ENCODE measurements around the gene GEMIN7. TPM values are rescaled to one million over a fixed set of nuclear protein-coding genes. Genes with fewer than 3 reads are reported as not detected.

Gene GEMIN7
- total RNA-seq, 3 donors from 2014 or later = 14.4 to 22.6 (median 21.8) TPM

- intact Hi-C loops (cut with DNase I, micrococcal nuclease) = no loop called here
- H3K4me3 ChIP-seq = no peak overlapping the region
- DNase-seq = no peak
- H3K4me1 ChIP-seq (ENCODE audit: low read depth) = no peaks in the 10 kb centered on the region
- H3K9me3 ChIP-seq = no peaks in the 10 kb centered on the region
- H3K36me3 ChIP-seq (ENCODE audit: low read depth) = peaks cover 22% of the 10 kb centered on the region
- no peak for TF ChIP-seq CTCF (IDR thresholded peaks at IDR 0.05)
- no peak for ATAC-seq
Observed at GRCh38 chr19:45056831-45057230, 22.2 kb upstream of the GEMIN7 start.

- Histone ChIP-seq H3K4me3 (no peak overlapping the region), H3K36me3 (ENCODE audit: low read depth) (peaks cover 22% of the 10 kb centered on the region), H3K9me3 (no peaks in the 10 kb centered on the region), H3K4me1 (ENCODE audit: low read depth) (no peaks in the 10 kb centered on the region)
- no peak for ATAC-seq
- TF ChIP-seq CTCF (IDR thresholded peaks at IDR 0.05) = no peak
- no peak for DNase-seq
- intact Hi-C loops (cut with DNase I, micrococcal nuclease) = no loop called here
Observed at GRCh38 chr19:45057444-45057843, 21.6 kb upstream of the GEMIN7 start.

- Histone ChIP-seq H3K4me1 (ENCODE audit: low read depth) (no peaks in the 10 kb centered on the region), H3K4me3 (no peak overlapping the region), H3K36me3 (ENCODE audit: low read depth) (peaks cover 22% of the 10 kb centered on the region), H3K9me3 (no peaks in the 10 kb centered on the region)
- ATAC-seq (no peak), DNase-seq (no peak)
- intact Hi-C loops (cut with DNase I, micrococcal nuclease) = no loop called here
- no peak for TF ChIP-seq CTCF (IDR thresholded peaks at IDR 0.05)
Observed at GRCh38 chr19:45058622-45059159, 20.4 kb upstream of the GEMIN7 start.

- intact Hi-C loops (cut with DNase I, micrococcal nuclease) = no loop called here
- peaks cover 25% of the 10 kb centered on the region for H3K36me3 ChIP-seq (ENCODE audit: low read depth)
- TF ChIP-seq CTCF (IDR thresholded peaks at IDR 0.05) = peak; percentile 79
- no peak overlapping the region for H3K4me3 ChIP-seq
- DNase-seq (peak in 2 of 3 donors; percentile 84 to 94), ATAC-seq (peak; percentile 93)
- H3K4me1 ChIP-seq (ENCODE audit: low read depth) = no peaks in the 10 kb centered on the region
- H3K9me3 ChIP-seq = no peaks in the 10 kb centered on the region
Observed at GRCh38 chr19:45059258-45059965, 19.6 kb upstream of the GEMIN7 start.

GRCh38 chr19:45061965-45062364 lies 17.1 kb upstream of the GEMIN7 start:
- no peak for TF ChIP-seq CTCF (IDR thresholded peaks at IDR 0.05)
- peaks cover 23% of the 10 kb centered on the region for H3K36me3 ChIP-seq (ENCODE audit: low read depth)

More at GRCh38 chr19:45061965-45062364, 17.1 kb upstream of the GEMIN7 start:
- ATAC-seq = no peak
- intact Hi-C loops (cut with DNase I, micrococcal nuclease) = no loop called here
- no peaks in the 10 kb centered on the region for H3K4me1 ChIP-seq (ENCODE audit: low read depth)
- H3K4me3 ChIP-seq = no peak overlapping the region
- no peaks in the 10 kb centered on the region for H3K9me3 ChIP-seq
- no peak for DNase-seq
